ENCODE results near the gene ADAMTS17. TPM values are rescaled to one million over a fixed set of nuclear protein-coding genes. Genes with fewer than 3 reads are reported as not detected.

The ADAMTS17 gene
- total RNA-seq, 1 experiment from 2014 or later, result 1.8 TPM

DNA sequence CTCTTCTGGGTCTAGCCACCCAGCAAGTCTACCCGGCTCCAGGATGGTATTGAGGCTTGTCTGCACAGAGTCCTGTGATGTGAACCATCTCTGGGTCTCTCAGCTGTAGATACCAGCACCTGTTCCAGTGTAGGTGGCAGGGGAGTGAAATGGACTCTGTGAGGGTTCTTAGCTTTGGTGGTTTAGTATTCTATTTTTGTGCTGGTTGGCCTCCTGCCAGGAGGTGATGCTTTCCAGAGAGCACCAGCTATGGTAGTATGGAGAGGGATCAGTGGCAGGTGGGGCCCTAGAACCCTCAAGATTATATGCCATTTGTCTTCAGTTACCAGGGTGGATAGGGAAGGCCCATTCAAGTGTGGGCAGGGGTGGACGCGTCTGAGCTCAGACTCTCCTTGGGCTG lies 325.1 kb downstream of the ADAMTS17 start (continued):
- TF ChIP-seq, protein P1, sequence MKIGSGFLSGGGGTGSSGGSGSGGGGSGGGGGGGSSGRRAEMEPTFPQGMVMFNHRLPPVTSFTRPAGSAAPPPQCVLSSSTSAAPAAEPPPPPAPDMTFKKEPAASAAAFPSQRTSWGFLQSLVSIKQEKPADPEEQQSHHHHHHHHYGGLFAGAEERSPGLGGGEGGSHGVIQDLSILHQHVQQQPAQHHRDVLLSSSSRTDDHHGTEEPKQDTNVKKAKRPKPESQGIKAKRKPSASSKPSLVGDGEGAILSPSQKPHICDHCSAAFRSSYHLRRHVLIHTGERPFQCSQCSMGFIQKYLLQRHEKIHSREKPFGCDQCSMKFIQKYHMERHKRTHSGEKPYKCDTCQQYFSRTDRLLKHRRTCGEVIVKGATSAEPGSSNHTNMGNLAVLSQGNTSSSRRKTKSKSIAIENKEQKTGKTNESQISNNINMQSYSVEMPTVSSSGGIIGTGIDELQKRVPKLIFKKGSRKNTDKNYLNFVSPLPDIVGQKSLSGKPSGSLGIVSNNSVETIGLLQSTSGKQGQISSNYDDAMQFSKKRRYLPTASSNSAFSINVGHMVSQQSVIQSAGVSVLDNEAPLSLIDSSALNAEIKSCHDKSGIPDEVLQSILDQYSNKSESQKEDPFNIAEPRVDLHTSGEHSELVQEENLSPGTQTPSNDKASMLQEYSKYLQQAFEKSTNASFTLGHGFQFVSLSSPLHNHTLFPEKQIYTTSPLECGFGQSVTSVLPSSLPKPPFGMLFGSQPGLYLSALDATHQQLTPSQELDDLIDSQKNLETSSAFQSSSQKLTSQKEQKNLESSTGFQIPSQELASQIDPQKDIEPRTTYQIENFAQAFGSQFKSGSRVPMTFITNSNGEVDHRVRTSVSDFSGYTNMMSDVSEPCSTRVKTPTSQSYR (CRISPR knock-in tag; IDR thresholded peaks at IDR 0.05), result no peak
- TF ChIP-seq ELF4 (CRISPR knock-in tag; IDR thresholded peaks at IDR 0.05; ENCODE audit: low read depth) (no peak), ETV6 (CRISPR knock-in tag; IDR thresholded peaks at IDR 0.05) (no peak), GABPB1 (CRISPR knock-in tag; IDR thresholded peaks at IDR 0.05) (no peak)

DNA sequence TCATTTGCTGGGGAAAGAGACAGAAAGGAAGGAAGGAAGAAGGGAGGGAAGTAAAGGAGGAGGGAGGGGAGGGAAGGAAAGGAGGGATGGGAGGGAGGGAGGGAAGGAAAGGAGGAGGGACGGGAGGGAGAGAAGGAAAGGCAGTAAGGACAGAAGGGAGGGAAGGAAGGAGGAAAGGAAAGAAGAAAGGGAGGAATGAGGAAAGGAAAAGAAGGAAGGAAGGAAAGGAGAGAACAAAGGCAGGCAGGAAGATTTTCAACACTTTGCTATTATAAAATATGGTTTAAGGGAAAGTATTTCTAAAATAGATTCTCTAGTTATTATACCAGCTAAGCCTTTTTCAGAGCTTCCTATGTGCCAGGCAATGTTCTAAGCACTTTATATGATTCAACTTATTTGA lies 330.5 kb downstream of the ADAMTS17 start:
- CTCF ChIA-PET, result no interaction called here
- TF ChIP-seq KAT7 (CRISPR knock-in tag; IDR thresholded peaks at IDR 0.05; ENCODE audit: borderline replicate concordance) (no peak), TCF7 (CRISPR knock-in tag; IDR thresholded peaks at IDR 0.05; ENCODE audit: low read depth) (no peak), CREM (CRISPR knock-in tag; IDR thresholded peaks at IDR 0.05) (no peak), GABPB1 (CRISPR knock-in tag; IDR thresholded peaks at IDR 0.05) (no peak)
- H3K9me3 Mint-ChIP-seq, result peaks cover 16% of the 10 kb centered on the region; the same call in 1 of the 2 replicates
- no peak overlapping the region for H3K27ac Mint-ChIP-seq
- no peaks in the 10 kb centered on the region for H3K36me3 Mint-ChIP-seq
- no peak overlapping the region for H3K4me3 Mint-ChIP-seq
- DNase-seq (ENCODE audit: low spot score) (no peak), ATAC-seq (no peak)
- no peaks in the 10 kb centered on the region for H3K4me1 Mint-ChIP-seq
- H3K27me3 Mint-ChIP-seq (ENCODE audit: low read depth), result no peaks in the 10 kb centered on the region
- POLR2A ChIA-PET, result no interaction called here

DNA sequence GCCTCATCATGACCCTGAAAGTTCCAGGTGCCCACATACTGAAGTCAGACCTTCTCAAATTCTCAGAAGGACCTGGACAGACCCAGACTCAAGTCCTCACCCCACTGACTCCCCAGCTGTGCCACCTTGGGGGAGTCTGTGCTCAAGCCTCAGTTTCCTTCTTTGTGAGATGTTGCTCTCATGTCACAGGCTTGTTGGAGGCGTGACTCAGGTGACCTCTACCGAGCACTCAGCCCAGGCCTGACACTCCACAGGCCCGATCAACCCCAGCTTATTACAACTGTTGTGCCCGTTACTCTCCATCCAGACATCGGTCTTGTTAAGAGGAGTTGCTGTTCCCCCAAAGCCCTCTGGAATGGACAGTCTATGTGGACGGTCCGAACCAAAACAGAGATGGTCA lies 332.4 kb downstream of the ADAMTS17 start:
- DNase-seq (ENCODE audit: low spot score) (no peak), ATAC-seq (no peak)

DNA sequence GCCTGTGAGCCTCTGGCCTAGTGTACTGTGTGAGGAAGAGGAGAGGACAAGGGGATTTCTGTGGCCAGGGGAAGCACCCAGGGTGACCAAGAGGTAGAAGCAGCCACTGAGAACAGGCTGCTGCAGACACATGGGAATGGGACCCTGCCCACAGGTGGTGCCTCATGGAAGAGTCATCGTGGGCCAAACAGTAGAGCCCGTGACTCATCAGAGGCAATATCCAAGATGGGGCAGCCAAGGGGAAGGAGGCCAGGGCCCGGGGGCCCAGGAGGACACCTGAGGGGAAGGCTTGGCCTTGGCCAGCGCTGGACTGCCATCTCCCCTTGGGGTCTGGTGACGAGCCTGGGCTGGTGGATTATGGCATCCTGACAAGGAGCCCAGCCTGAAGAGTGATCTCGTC lies 333.5 kb downstream of the ADAMTS17 start:
- DNase-seq (ENCODE audit: low spot score), result no peak
- no peak for ATAC-seq
- Mint-ChIP-seq H3K27me3 (ENCODE audit: low read depth) (no peaks in the 10 kb centered on the region), H3K4me3 (no peak overlapping the region), H3K4me1 (no peaks in the 10 kb centered on the region), H3K9me3 (peaks cover 19% of the 10 kb centered on the region), H3K27ac (no peak overlapping the region), H3K36me3 (no peaks in the 10 kb centered on the region)
- POLR2A ChIA-PET, result no interaction called here
- TF ChIP-seq TEAD1 (CRISPR knock-in tag; IDR thresholded peaks at IDR 0.05) (no peak), SP1 (CRISPR knock-in tag; conservative IDR thresholded peaks at IDR 0.05) (no peak)
- CTCF ChIA-PET, result no interaction called here

More for the DNA sequence above, 332.4 kb downstream of the ADAMTS17 start:
- H3K9me3 Mint-ChIP-seq, result peaks cover 16% of the 10 kb centered on the region; the same call in 1 of the 2 replicates
- no peak overlapping the region for H3K4me3 Mint-ChIP-seq
- POLR2A ChIA-PET, result no interaction called here
- H3K4me1 Mint-ChIP-seq, result no peaks in the 10 kb centered on the region
- TF ChIP-seq, protein P2, sequence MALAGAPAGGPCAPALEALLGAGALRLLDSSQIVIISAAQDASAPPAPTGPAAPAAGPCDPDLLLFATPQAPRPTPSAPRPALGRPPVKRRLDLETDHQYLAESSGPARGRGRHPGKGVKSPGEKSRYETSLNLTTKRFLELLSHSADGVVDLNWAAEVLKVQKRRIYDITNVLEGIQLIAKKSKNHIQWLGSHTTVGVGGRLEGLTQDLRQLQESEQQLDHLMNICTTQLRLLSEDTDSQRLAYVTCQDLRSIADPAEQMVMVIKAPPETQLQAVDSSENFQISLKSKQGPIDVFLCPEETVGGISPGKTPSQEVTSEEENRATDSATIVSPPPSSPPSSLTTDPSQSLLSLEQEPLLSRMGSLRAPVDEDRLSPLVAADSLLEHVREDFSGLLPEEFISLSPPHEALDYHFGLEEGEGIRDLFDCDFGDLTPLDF (CRISPR knock-in tag; IDR thresholded peaks at IDR 0.05), result no peak
- TF ChIP-seq, protein P1 (CRISPR knock-in tag; IDR thresholded peaks at IDR 0.05), result no peak
- TF ChIP-seq NR1H2 (CRISPR knock-in tag; IDR thresholded peaks at IDR 0.05) (no peak), NFE2L1 (CRISPR knock-in tag; IDR thresholded peaks at IDR 0.05) (no peak), FOXJ3 (CRISPR knock-in tag; IDR thresholded peaks at IDR 0.05; ENCODE audit: borderline replicate concordance) (no peak)
- TF ChIP-seq, protein P3, sequence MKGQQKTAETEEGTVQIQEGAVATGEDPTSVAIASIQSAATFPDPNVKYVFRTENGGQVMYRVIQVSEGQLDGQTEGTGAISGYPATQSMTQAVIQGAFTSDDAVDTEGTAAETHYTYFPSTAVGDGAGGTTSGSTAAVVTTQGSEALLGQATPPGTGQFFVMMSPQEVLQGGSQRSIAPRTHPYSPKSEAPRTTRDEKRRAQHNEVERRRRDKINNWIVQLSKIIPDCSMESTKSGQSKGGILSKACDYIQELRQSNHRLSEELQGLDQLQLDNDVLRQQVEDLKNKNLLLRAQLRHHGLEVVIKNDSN (CRISPR knock-in tag; IDR thresholded peaks at IDR 0.05), result no peak
- no peaks in the 10 kb centered on the region for H3K27me3 Mint-ChIP-seq (ENCODE audit: low read depth)
- CTCF ChIA-PET, result no interaction called here
- no peak overlapping the region for H3K27ac Mint-ChIP-seq
- H3K36me3 Mint-ChIP-seq, result no peaks in the 10 kb centered on the region
